Osteoblast (primary cell): ENCODE measurements around the gene AKAP10. TPM values are rescaled to one million over a fixed set of nuclear protein-coding genes. Genes with fewer than 3 reads are reported as not detected.

Experiments
- DNase-seq: peaks from one replicate; pipeline ENCODE4 v3.0.0; 2011; ENCODE audit warnings: low spot score, mixed read lengths; ENCODE audit not compliant: insufficient read length; ENCODE audit errors: missing footprints
- H2AFZ ChIP-seq: 2 replicates; pipeline ENCODE4 v1.6.0; 2011; ENCODE audit warnings: mild to moderate bottlenecking, low read length
- H3K27ac ChIP-seq: 2 replicates; pipeline ENCODE4 v1.5.1; 2011; ENCODE audit warnings: mild to moderate bottlenecking, low read depth, low read length, moderate library complexity
- H3K27me3 ChIP-seq: 2 replicates; pipeline ENCODE4 v1.6.0; 2012; ENCODE audit warnings: mild to moderate bottlenecking, control low read depth, inconsistent platforms, low read length, moderate library complexity; ENCODE audit not compliant: insufficient read depth
- H3K36me3 ChIP-seq: 2 replicates; pipeline ENCODE4 v1.5.1; 2011; ENCODE audit warnings: mild to moderate bottlenecking, low read length, control low read depth, moderate library complexity; ENCODE audit not compliant: insufficient read depth
- H3K4me1 ChIP-seq: 2 replicates; pipeline ENCODE4 v1.5.1; 2011; ENCODE audit warnings: mild to moderate bottlenecking, low read length, control low read depth, moderate library complexity; ENCODE audit not compliant: insufficient read depth
- H3K4me2 ChIP-seq: 2 replicates; pipeline ENCODE4 v1.6.0; 2011; ENCODE audit warnings: mild to moderate bottlenecking, low read length; ENCODE audit not compliant: insufficient read depth
- H3K4me3 ChIP-seq: fragments of 200-600 bp; sonication (generic); 3 replicates; pipeline ENCODE4 v1.5.1; 2012; ENCODE audit warnings: mild to moderate bottlenecking, low read length, inconsistent platforms; ENCODE audit not compliant: insufficient read depth
- H3K79me2 ChIP-seq: 2 replicates; pipeline ENCODE4 v1.6.0; 2012; ENCODE audit warnings: mild to moderate bottlenecking, low read length, control low read depth, inconsistent platforms; ENCODE audit not compliant: insufficient read depth
- H3K9me3 ChIP-seq: 2 replicates; pipeline ENCODE4 v1.5.1; 2011; ENCODE audit warnings: low read depth, low read length, control low read depth
- H4K20me1 ChIP-seq: 2 replicates; pipeline ENCODE4 v1.6.0; 2012; ENCODE audit warnings: mild to moderate bottlenecking, low read length, control low read depth; ENCODE audit not compliant: insufficient read depth
- CTCF ChIP-seq: IDR thresholded peaks from 2 replicates; pipeline ENCODE4 v1.5.1; 2011; ENCODE audit warnings: mild to moderate bottlenecking, low read depth, low read length, moderate library complexity; ENCODE audit errors: extremely low read depth
- total RNA-seq: library from RNA; depleted of rRNA; stranded (reverse); fragments of >200 nt; gene quantifications from 2 replicates; pipeline ENCODE4 v1.2.3, GENCODE V29; 2012

AKAP10 gene
- total RNA-seq, 1 donor = 27.5 TPM

GRCh38 chr17:19874256-19874655, 103.4 kb downstream of the AKAP10 start:
- Histone ChIP-seq H3K79me2 (no peaks in the 10 kb centered on the region), H3K4me1 (no peaks in the 10 kb centered on the region), H3K4me3 (no peak overlapping the region), H2AFZ (no peak overlapping the region), H3K4me2 (no peak overlapping the region), H4K20me1 (no peaks in the 10 kb centered on the region), H3K27ac (no peak overlapping the region), H3K36me3 (no peaks in the 10 kb centered on the region), H3K27me3 (peaks cover 11% of the 10 kb centered on the region), H3K9me3 (no peaks in the 10 kb centered on the region)
- TF ChIP-seq CTCF = no peak
- DNase-seq = no peak

- no peak overlapping the region for H3K4me3 ChIP-seq
- no peak for TF ChIP-seq CTCF
- no peak overlapping the region for H2AFZ ChIP-seq
- no peak overlapping the region for H3K27ac ChIP-seq
- peaks cover 11% of the 10 kb centered on the region for H3K27me3 ChIP-seq
- H3K9me3 ChIP-seq = no peaks in the 10 kb centered on the region
- no peaks in the 10 kb centered on the region for H3K79me2 ChIP-seq
- H4K20me1 ChIP-seq = no peaks in the 10 kb centered on the region
- no peaks in the 10 kb centered on the region for H3K4me1 ChIP-seq
- no peak for DNase-seq
- H3K4me2 ChIP-seq = no peak overlapping the region
- H3K36me3 ChIP-seq = no peaks in the 10 kb centered on the region
Observed at GRCh38 chr17:19873346-19873745, 104.3 kb downstream of the AKAP10 start.

GRCh38 chr17:19868079-19868395, 109.6 kb downstream of the AKAP10 start:
- Histone ChIP-seq H3K36me3 (no peaks in the 10 kb centered on the region), H3K4me1 (peaks cover 9% of the 10 kb centered on the region), H3K9me3 (no peaks in the 10 kb centered on the region), H2AFZ (peak overlapping the region; percentile 96), H3K27me3 (no peaks in the 10 kb centered on the region), H3K27ac (no peak overlapping the region), H3K79me2 (peaks cover 4% of the 10 kb centered on the region), H4K20me1 (no peaks in the 10 kb centered on the region), H3K4me2 (peak overlapping the region; percentile 96), H3K4me3 (peak overlapping the region; percentile 88)
- no peak for TF ChIP-seq CTCF
- DNase-seq = no peak

GRCh38 chr17:19867329-19868078, 110.1 kb downstream of the AKAP10 start, which contains the start of gene ULK2:
ULK2 (minus strand) TSS chr17:19867936; CDS start chr17:19867417, 519 bp downstream.
- H3K79me2 ChIP-seq = peaks cover 4% of the 10 kb centered on the region
- H3K27ac ChIP-seq = peak within 1 kb of the TSS; percentile 45
- H3K4me1 ChIP-seq = peaks cover 9% of the 10 kb centered on the region
- no peak for TF ChIP-seq CTCF
- no peaks in the 10 kb centered on the region for H3K27me3 ChIP-seq
- DNase-seq = peak; percentile 97
- no peaks in the 10 kb centered on the region for H4K20me1 ChIP-seq
- no peaks in the 10 kb centered on the region for H3K36me3 ChIP-seq
- peak within 1 kb of the TSS; percentile 88 for H3K4me3 ChIP-seq
- H3K9me3 ChIP-seq = no peaks in the 10 kb centered on the region
- peak within 1 kb of the TSS; percentile 96 for H2AFZ ChIP-seq
- peak within 1 kb of the TSS; percentile 96 for H3K4me2 ChIP-seq
